Measurements from ENCODE around the gene TCP10L.

- no peak for TF ChIP-seq MAX (IDR thresholded peaks at IDR 0.05)
- no peak for TF ChIP-seq EGR1 (IDR thresholded peaks at IDR 0.05)
- no peak for TF ChIP-seq REST (IDR thresholded peaks at IDR 0.05; ENCODE audit: low read depth)
- TF ChIP-seq USF1 (IDR thresholded peaks at IDR 0.05): no peak
- no peak for TF ChIP-seq TCF12 (IDR thresholded peaks at IDR 0.05; ENCODE audit: low read depth)
Observed at GRCh38 chr21:32576011-32576410, 9.3 kb downstream of the TCP10L start.
